ENCODE data around the gene AFDN. TPM values are rescaled to one million over a fixed set of nuclear protein-coding genes. Genes with fewer than 3 reads are reported as not detected.

AFDN gene
- total and polyA plus RNA-seq, 8 donors, result 137 to 422 (median 284) TPM

- intact Hi-C loops (cut with DNase I), result no loop called here
- Histone ChIP-seq H3K27ac (no peak overlapping the region), H3K4me3 (no peak overlapping the region), H3K27me3 (no peaks in the 10 kb centered on the region), H3K36me3 (no peaks in the 10 kb centered on the region), H3K9me3 (peaks cover 0 to 8% of the 10 kb centered on the region in 2 donors), H3K4me1 (no peaks in the 10 kb centered on the region)
- no peak for ATAC-seq
- DNase-seq, result no peak
- TF ChIP-seq CTCF (IDR thresholded peaks at IDR 0.05), result no peak
These were observed 192.0 kb downstream of the AFDN start for GRCh38 chr6:168018664-168019063.

- Histone ChIP-seq H3K4me3 (no peak overlapping the region), H3K4me1 (no peaks in the 10 kb centered on the region), H3K36me3 (no peaks in the 10 kb centered on the region), H3K27me3 (no peaks in the 10 kb centered on the region), H3K27ac (no peak overlapping the region), H3K9me3 (peaks cover 0 to 8% of the 10 kb centered on the region in 2 donors)
- DNase-seq (no peak), ATAC-seq (no peak)
- no peak for TF ChIP-seq CTCF (IDR thresholded peaks at IDR 0.05)
- intact Hi-C loops (cut with DNase I), result no loop called here
These were observed 193.5 kb downstream of the AFDN start for GRCh38 chr6:168020242-168020641.

- H3K9me3 ChIP-seq, result peaks cover 0 to 8% of the 10 kb centered on the region in 2 donors
- intact Hi-C loops (cut with DNase I), result no loop called here
- no peak for TF ChIP-seq CTCF (IDR thresholded peaks at IDR 0.05)
- H3K4me1 ChIP-seq, result no peaks in the 10 kb centered on the region
- no peaks in the 10 kb centered on the region for H3K27me3 ChIP-seq
- ATAC-seq, result no peak
- no peak overlapping the region for H3K27ac ChIP-seq
- no peaks in the 10 kb centered on the region for H3K36me3 ChIP-seq
- no peak for DNase-seq
- H3K4me3 ChIP-seq, result no peak overlapping the region
These were observed 194.9 kb downstream of the AFDN start for GRCh38 chr6:168021581-168021980.

Other genes starting within 250 kb of the AFDN start
- 1 to 10 TPM in 1 of 2 donors, under 1 TPM in 1; 0.63 to 1.2 TPM for gene KIF25, start 170.8 kb downstream of the AFDN start, total RNA-seq
- gene KIF25, start 170.8 kb downstream of the AFDN start, polyA plus RNA-seq (ENCODE audit: insufficient read length in 6 of 6), result 10 to 100 TPM; 10.2 to 14.8 (median 12.7) TPM